Nephron progenitor cell (in vitro differentiated cells): ENCODE data around the gene OLR1.

ENCODE experiments used
- DNase-seq: peaks from one replicate; pipeline ENCODE4 v3.0.0; 2021
- H3K27ac Mint-ChIP-seq: 2 replicates; pipeline ENCODE4 v1.8.0; 2021; ENCODE audit warnings: mild to moderate bottlenecking, moderate library complexity, mixed read lengths
- H3K27me3 Mint-ChIP-seq: 2 replicates; pipeline ENCODE4 v1.8.0; 2021; ENCODE audit warnings: mild to moderate bottlenecking, low read depth, mixed read lengths; ENCODE audit not compliant: poor library complexity
- H3K36me3 Mint-ChIP-seq: 2 replicates; pipeline ENCODE4 v1.8.0; 2021; ENCODE audit warnings: low read depth, mixed read lengths
- H3K4me1 Mint-ChIP-seq: 2 replicates; pipeline ENCODE4 v1.8.0; 2021; ENCODE audit warnings: mixed read lengths
- H3K4me3 Mint-ChIP-seq: 2 replicates; pipeline ENCODE4 v1.8.0; 2021; ENCODE audit warnings: mild to moderate bottlenecking, moderate library complexity, mixed read lengths
- H3K9me3 Mint-ChIP-seq: 2 replicates; pipeline ENCODE4 v1.8.0; 2021; ENCODE audit warnings: mild to moderate bottlenecking, moderate library complexity, mixed read lengths
- TF ChIP-seq, protein P1 (sequence below): fragments of 200-600 bp; sonication (generic); IDR thresholded peaks from 2 replicates; pipeline ENCODE4 v1.5.0; 2021; ENCODE audit warnings: antibody characterized with exemption

The OLR1 gene

GRCh38 chr12:10136637-10137205 is 35.2 kb downstream of the OLR1 start:
- TF ChIP-seq, protein P1, sequence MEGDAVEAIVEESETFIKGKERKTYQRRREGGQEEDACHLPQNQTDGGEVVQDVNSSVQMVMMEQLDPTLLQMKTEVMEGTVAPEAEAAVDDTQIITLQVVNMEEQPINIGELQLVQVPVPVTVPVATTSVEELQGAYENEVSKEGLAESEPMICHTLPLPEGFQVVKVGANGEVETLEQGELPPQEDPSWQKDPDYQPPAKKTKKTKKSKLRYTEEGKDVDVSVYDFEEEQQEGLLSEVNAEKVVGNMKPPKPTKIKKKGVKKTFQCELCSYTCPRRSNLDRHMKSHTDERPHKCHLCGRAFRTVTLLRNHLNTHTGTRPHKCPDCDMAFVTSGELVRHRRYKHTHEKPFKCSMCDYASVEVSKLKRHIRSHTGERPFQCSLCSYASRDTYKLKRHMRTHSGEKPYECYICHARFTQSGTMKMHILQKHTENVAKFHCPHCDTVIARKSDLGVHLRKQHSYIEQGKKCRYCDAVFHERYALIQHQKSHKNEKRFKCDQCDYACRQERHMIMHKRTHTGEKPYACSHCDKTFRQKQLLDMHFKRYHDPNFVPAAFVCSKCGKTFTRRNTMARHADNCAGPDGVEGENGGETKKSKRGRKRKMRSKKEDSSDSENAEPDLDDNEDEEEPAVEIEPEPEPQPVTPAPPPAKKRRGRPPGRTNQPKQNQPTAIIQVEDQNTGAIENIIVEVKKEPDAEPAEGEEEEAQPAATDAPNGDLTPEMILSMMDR, result no peak
- no peaks in the 10 kb centered on the region for H3K9me3 Mint-ChIP-seq
- no peaks in the 10 kb centered on the region for H3K4me1 Mint-ChIP-seq
- H3K4me3 Mint-ChIP-seq, result no peak overlapping the region
- no peaks in the 10 kb centered on the region for H3K36me3 Mint-ChIP-seq
- no peak for DNase-seq
- no peak overlapping the region for H3K27ac Mint-ChIP-seq
- peaks cover 3% of the 10 kb centered on the region for H3K27me3 Mint-ChIP-seq

DNA sequence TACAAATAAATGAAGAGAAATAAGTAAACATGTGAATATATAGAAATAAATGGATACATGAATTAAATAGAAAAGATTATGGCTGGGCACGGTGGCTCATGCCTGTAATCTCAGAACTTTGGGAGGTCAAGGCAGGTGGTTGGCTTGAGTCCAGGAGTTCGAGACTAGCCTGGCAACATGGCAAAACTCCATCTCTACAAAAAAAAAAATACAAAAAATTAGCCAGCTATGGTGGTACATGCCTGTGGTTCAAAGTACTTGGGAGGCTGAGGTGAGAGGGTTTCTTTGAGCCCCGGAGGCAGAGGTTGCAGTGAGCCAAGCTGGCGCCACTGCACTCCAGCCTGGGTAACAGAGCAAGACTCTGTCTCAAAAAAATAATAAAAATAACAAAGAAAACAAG is 36.8 kb downstream of the OLR1 start:
- Mint-ChIP-seq H3K27me3 (peaks cover 3% of the 10 kb centered on the region), H3K4me1 (no peaks in the 10 kb centered on the region), H3K27ac (no peak overlapping the region), H3K4me3 (no peak overlapping the region), H3K36me3 (no peaks in the 10 kb centered on the region), H3K9me3 (no peaks in the 10 kb centered on the region)
- no peak for DNase-seq
- TF ChIP-seq, protein P1, result no peak

DNA sequence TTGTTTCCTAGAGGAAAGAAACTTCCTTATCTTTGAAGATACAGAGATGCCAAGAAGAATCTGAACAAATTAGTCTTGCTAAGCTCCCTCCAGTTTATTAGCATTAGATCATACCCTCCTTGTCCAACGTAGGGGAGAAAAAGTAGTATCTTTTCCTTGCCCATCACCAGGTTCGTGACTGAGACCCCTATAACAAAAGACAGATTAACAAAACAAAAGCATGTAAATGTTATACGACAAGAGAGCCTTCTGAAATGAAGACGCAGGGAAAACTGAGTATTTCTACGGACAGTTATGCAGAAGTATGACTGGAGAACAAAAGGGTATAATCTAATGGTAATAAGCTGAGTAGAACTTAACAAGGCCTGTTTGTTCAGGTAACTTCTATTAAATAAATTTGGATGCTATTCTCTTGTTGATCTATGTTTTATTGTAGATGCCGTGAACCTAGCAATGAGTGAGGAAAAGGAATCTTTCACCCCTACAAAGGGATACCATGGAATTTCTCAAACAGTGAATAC is 39.0 kb downstream of the OLR1 start:
- Mint-ChIP-seq H3K4me3 (no peak overlapping the region), H3K27me3 (peaks cover 6% of the 10 kb centered on the region), H3K9me3 (no peaks in the 10 kb centered on the region), H3K4me1 (no peaks in the 10 kb centered on the region), H3K36me3 (no peaks in the 10 kb centered on the region), H3K27ac (no peak overlapping the region)
- no peak for DNase-seq
- TF ChIP-seq, protein P1, result no peak

DNA sequence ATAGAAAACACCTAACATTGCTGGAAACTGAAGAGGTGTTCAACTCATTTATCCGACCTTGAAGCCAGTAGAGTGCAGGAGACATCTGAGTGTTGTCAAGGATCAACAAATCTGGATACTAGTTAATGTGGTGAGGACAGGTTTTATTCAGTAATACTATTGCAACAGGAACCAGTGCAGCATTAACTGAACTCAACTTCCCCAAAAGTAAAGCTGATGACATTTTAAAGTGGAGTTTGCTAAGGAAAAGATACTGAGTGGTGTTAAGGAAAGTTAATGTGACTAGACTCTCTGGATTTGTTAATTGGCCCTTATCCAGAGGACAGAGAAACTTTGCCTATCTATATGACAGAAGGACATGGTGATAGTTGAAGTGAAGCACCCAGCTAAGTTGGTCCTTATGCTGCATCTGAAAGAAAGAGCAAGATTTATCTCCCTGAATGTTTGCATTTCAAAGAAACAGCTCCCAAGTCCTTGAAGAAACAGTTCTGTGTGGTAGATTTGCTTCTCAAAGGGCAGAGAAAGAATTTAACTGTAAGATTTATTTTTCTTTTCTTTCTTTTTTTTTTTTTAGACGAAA is 40.7 kb downstream of the OLR1 start:
- H3K27ac Mint-ChIP-seq, result no peak overlapping the region
- no peak overlapping the region for H3K4me3 Mint-ChIP-seq
- no peaks in the 10 kb centered on the region for H3K9me3 Mint-ChIP-seq
- TF ChIP-seq, protein P1, result no peak
- DNase-seq, result no peak
- H3K36me3 Mint-ChIP-seq, result no peaks in the 10 kb centered on the region
- no peaks in the 10 kb centered on the region for H3K4me1 Mint-ChIP-seq
- H3K27me3 Mint-ChIP-seq, result peaks cover 6% of the 10 kb centered on the region

DNA sequence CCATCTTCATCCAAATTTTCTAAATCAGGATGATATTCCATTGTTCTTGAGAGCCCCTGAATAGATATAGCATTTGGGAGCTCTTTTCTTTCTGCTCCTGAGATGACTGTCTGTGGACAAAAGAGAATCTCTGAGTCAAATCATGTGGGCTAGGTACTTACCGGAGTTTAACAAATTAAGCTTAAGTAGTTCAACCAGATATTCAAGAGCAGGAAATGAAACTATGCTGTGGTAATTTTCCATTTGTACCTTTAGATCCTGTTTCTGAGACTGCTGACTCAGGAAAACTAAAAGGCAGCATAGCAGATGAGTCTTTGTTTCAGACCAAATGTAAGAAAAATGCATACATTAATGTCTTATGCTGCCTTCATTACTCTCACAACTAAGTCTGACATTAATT is 41.9 kb downstream of the OLR1 start, which contains the start of gene CLEC7A:
CLEC7A (minus strand) TSS at position 158 of the 400 bp plus-strand sequence; CDS start at position 41, 117 bp downstream.
- DNase-seq, result no peak
- H3K27me3 Mint-ChIP-seq, result peaks cover 6% of the 10 kb centered on the region
- no peak within 1 kb of the TSS for H3K4me3 Mint-ChIP-seq
- no peak within 1 kb of the TSS for H3K27ac Mint-ChIP-seq
- no peaks in the 10 kb centered on the region for H3K4me1 Mint-ChIP-seq
- H3K9me3 Mint-ChIP-seq, result no peaks in the 10 kb centered on the region
- H3K36me3 Mint-ChIP-seq, result no peaks in the 10 kb centered on the region
- TF ChIP-seq, protein P1, result no peak

DNA sequence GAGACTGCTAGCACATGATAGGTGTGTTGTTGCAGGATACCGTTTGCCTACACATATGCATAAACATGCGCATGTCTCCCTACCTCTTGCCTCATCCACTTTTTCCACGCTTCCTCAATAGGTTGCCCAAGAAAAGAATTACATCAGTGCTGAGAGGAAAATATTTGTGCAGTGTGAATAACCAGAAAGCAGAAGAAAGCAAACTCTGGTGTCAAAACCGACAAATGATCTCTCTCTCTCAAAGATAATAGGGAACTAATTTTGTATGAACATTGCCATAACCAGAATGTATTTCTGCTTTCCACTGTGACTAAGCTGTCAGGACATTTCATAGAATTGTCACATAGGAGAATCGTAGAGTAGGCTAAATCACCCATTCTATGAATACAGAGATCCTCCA is 43.2 kb downstream of the OLR1 start:
- TF ChIP-seq, protein P1, result no peak
- no peak for DNase-seq
- H3K36me3 Mint-ChIP-seq, result no peaks in the 10 kb centered on the region
- no peak overlapping the region for H3K27ac Mint-ChIP-seq
- no peaks in the 10 kb centered on the region for H3K4me1 Mint-ChIP-seq
- H3K27me3 Mint-ChIP-seq, result peaks cover 6% of the 10 kb centered on the region
- H3K9me3 Mint-ChIP-seq, result no peaks in the 10 kb centered on the region
- H3K4me3 Mint-ChIP-seq, result no peak overlapping the region
